HepG2 (cell line): ENCODE measurements around the gene TMEM187. TPM values are rescaled to one million over a fixed set of nuclear protein-coding genes. Genes with fewer than 3 reads are reported as not detected.

Experiments
- AGO1 ChIP-seq: fragments of 200-400 bp; formaldehyde crosslinking; IDR thresholded peaks from 2 replicates; pipeline ENCODE4 v1.6.1; 2017; ENCODE audit warnings: mild to moderate bottlenecking, low read depth, low read length, moderate library complexity; ENCODE audit not compliant: poor library complexity, severe bottlenecking
- ARNT ChIP-seq: fragments of 450-650 bp; IDR thresholded peaks from 2 replicates; pipeline ENCODE4 v1.6.1; 2017
- BCL6 ChIP-seq: IDR thresholded peaks from 2 replicates; pipeline ENCODE4 v1.6.1; 2016; ENCODE audit warnings: missing genetic modification reagents, missing compliant biosample characterization
- BHLHE40 ChIP-seq: IDR thresholded peaks from 2 replicates; pipeline ENCODE4 v1.6.1; 2011; ENCODE audit warnings: low read length, improper control_type of control experiment
- GZF1 ChIP-seq: sonication (generic); formaldehyde crosslinking; IDR thresholded peaks from 2 replicates; pipeline ENCODE4 v1.5.1; 2020; ENCODE audit warnings: mild to moderate bottlenecking, missing genetic modification reagents
- HOXA5 ChIP-seq: sonication (generic); formaldehyde crosslinking; IDR thresholded peaks from 2 replicates; pipeline ENCODE4 v1.4.0; 2020; ENCODE audit warnings: missing genetic modification reagents
- MTF2 ChIP-seq: sonication (generic); formaldehyde crosslinking; IDR thresholded peaks from 2 replicates; pipeline ENCODE4 v1.5.0; 2020; ENCODE audit warnings: missing genetic modification reagents, borderline replicate concordance
- RBM22 ChIP-seq: fragments of 200-400 bp; formaldehyde crosslinking; optimal IDR thresholded peaks from 2 replicates; pipeline ENCODE3; 2017; ENCODE audit warnings: mild to moderate bottlenecking, low read length, moderate library complexity
- RNF219 ChIP-seq: sonication (generic); formaldehyde crosslinking; IDR thresholded peaks from 2 replicates; pipeline ENCODE4 v1.5.0; 2020; ENCODE audit warnings: mild to moderate bottlenecking, missing genetic modification reagents
- SOX13 ChIP-seq, 3 experiments: fragments of 450-650 bp in 1 of 3; sonication (generic) in 1 of 3; formaldehyde crosslinking in 1 of 3; IDR thresholded peaks in 2 of 3; conservative IDR thresholded peaks in 1 of 3; 2 replicates each; pipeline versions ENCODE4 v1.5.0 to v1.6.1; 2016 to 2020; ENCODE audit warnings: antibody characterized with exemption in 1 of 3, mild to moderate bottlenecking in 1 of 3, missing compliant biosample characterization in 1 of 3, missing genetic modification reagents in 1 of 3, moderate library complexity in 1 of 3
- TEF ChIP-seq: sonication (generic); formaldehyde crosslinking; IDR thresholded peaks from 2 replicates; pipeline ENCODE4 v1.5.0; 2020; ENCODE audit warnings: missing genetic modification reagents
- ZBTB34 ChIP-seq: sonication (generic); formaldehyde crosslinking; IDR thresholded peaks from 2 replicates; pipeline ENCODE4 v1.8.0; 2022; ENCODE audit warnings: mild to moderate bottlenecking, missing genetic modification reagents
- ZBTB4 ChIP-seq: sonication (generic); formaldehyde crosslinking; IDR thresholded peaks from 2 replicates; pipeline ENCODE4 v1.4.0; 2020; ENCODE audit warnings: missing genetic modification reagents, mild to moderate bottlenecking, borderline replicate concordance
- ZC3H13 ChIP-seq: sonication (generic); formaldehyde crosslinking; IDR thresholded peaks from 2 replicates; pipeline ENCODE4 v1.8.1; 2023; ENCODE audit warnings: mild to moderate bottlenecking, missing genetic modification reagents, moderate library complexity
- ZMYM2 ChIP-seq: sonication (generic); formaldehyde crosslinking; IDR thresholded peaks from 2 replicates; pipeline ENCODE4 v1.8.0; 2022; ENCODE audit warnings: mild to moderate bottlenecking, missing genetic modification reagents
- ZMYM4 ChIP-seq: sonication (generic); formaldehyde crosslinking; IDR thresholded peaks from 2 replicates; pipeline ENCODE4 v1.8.1; 2023; ENCODE audit warnings: mild to moderate bottlenecking, missing genetic modification reagents
- ZNF256 ChIP-seq: sonication (generic); formaldehyde crosslinking; conservative IDR thresholded peaks from 2 replicates; pipeline ENCODE4 v1.4.0; 2020; ENCODE audit warnings: missing genetic modification reagents
- ZNF264 ChIP-seq: sonication (generic); formaldehyde crosslinking; IDR thresholded peaks from 2 replicates; pipeline ENCODE4 v1.4.0; 2020; ENCODE audit warnings: missing genetic modification reagents
- ZNF34 ChIP-seq: sonication (generic); formaldehyde crosslinking; IDR thresholded peaks from 2 replicates; pipeline ENCODE4 v1.4.0; 2020; ENCODE audit warnings: mild to moderate bottlenecking, missing genetic modification reagents, borderline replicate concordance
- ZNF691 ChIP-seq: sonication (generic); formaldehyde crosslinking; IDR thresholded peaks from 2 replicates; pipeline ENCODE4 v1.4.0; 2020; ENCODE audit warnings: missing genetic modification reagents, low read depth, mild to moderate bottlenecking, borderline replicate concordance
- ZSCAN25 ChIP-seq: sonication (generic); formaldehyde crosslinking; IDR thresholded peaks from 2 replicates; pipeline ENCODE4 v1.8.0; 2022; ENCODE audit warnings: mild to moderate bottlenecking, missing genetic modification reagents
- polyA plus RNA-seq, 8 experiments: library from polyadenylated mRNA; depleted of rRNA in 3 of 8; stranded (reverse) in 7 of 8; unstranded in 1 of 8; fragments of >200 nt; fragmentation: Illumina TruSeq in 4 of 8; extraction: Trizol in 4 of 8; gene quantifications; 2 replicates each; pipeline versions ENCODE4 v1.2.1 to v1.2.3, GENCODE V29; 2011 to 2016; ENCODE audit warnings: low read depth in 4 of 8, missing spikeins in 1 of 8, mixed read lengths in 1 of 8; ENCODE audit not compliant: insufficient read depth in 1 of 8
- total RNA-seq, 5 experiments: library from RNA; depleted of rRNA; stranded (reverse); fragments of >200 nt; fragmentation: Illumina TruSeq; extraction: Trizol; gene quantifications; 2 replicates each; pipeline ENCODE4 v1.2.3, GENCODE V29; 2016; ENCODE audit warnings: low read depth in 1 of 5

Gene TMEM187
- total and polyA plus RNA-seq, 2 of the 13 experiments (the other 11 are each of a cell fraction or from before 2014, with no cell fraction given): 2.2 to 6.2 TPM

GRCh38 chrX:153973127-153974002, 811 bp downstream of the TMEM187 start (continued):
- TF ChIP-seq BCL6 (CRISPR knock-in tag) (no peak), ZBTB34 (CRISPR knock-in tag) (no peak), ZSCAN25 (CRISPR knock-in tag) (no peak), MTF2 (CRISPR knock-in tag) (no peak), HOXA5 (CRISPR knock-in tag) (no peak), AGO1 (no peak), SOX13 (IDR thresholded peaks at IDR 0.05) (no peak), SOX13 (CRISPR knock-in tag; conservative IDR thresholded peaks at IDR 0.05 in 1 of 2, IDR thresholded peaks at IDR 0.05 in 1 of 2) (0 out of 4 replicates have a peak, but pooled peaks of 1 of the 2 experiments have one; percentile 12), TEF (CRISPR knock-in tag) (no peak), ZNF691 (CRISPR knock-in tag) (no peak), RBM22 (no peak), RNF219 (CRISPR knock-in tag) (no peak), ZMYM4 (CRISPR knock-in tag) (no peak), ZNF256 (no peak), ZC3H13 (CRISPR knock-in tag) (no peak), BHLHE40 (no peak), ZBTB4 (no peak), ZNF264 (CRISPR knock-in tag) (no peak), ZNF34 (CRISPR knock-in tag) (no peak), ZMYM2 (CRISPR knock-in tag) (no peak), ARNT (no peak), GZF1 (CRISPR knock-in tag) (no peak)
